Measurements from ENCODE around the gene IL4. TPM values are rescaled to one million over a fixed set of nuclear protein-coding genes. Genes with fewer than 3 reads are reported as not detected.

IL4 gene
- total and polyA plus RNA-seq, 9 of the 15 experiments (the other 6 are each of a cell fraction or from before 2014, with no cell fraction given): 0.22 to 0.62 TPM; not detected in 7

- TF ChIP-seq PBX2 (CRISPR knock-in tag; IDR thresholded peaks at IDR 0.05; ENCODE audit: low read depth) (0 out of 2 replicates have a peak, but pooled peaks have one; percentile 33), PBX2 (tag; conservative IDR thresholded peaks at IDR 0.05; ENCODE audit: low read depth) (peak; percentile 43; the same call in 1 of the 2 replicates), POLR2AphosphoS5 (IDR thresholded peaks at IDR 0.05; ENCODE audit: control insufficient read depth, insufficient read depth, low read depth, low read length) (no peak; the same call in 1 of the 2 replicates), TEAD1 (CRISPR knock-in tag; IDR thresholded peaks at IDR 0.05) (peak in 1 of 2 experiments; percentile 71; a peak in 1 of 4 replicates), ATF1 (CRISPR knock-in tag; IDR thresholded peaks at IDR 0.05) (no peak), ATF1 (tag; IDR thresholded peaks at IDR 0.05) (no peak), ZNF695 (CRISPR knock-in tag; IDR thresholded peaks at IDR 0.05) (no peak), ZBTB34 (CRISPR knock-in tag; IDR thresholded peaks at IDR 0.05) (no peak), BMI1 (IDR thresholded peaks at IDR 0.05; ENCODE audit: low read length) (no peak), ZNF143 (CRISPR knock-in tag; IDR thresholded peaks at IDR 0.05) (0 out of 2 replicates have a peak, but pooled peaks have one; percentile 57), TFE3 (CRISPR knock-in tag; IDR thresholded peaks at IDR 0.05) (no peak), FOXP1 (CRISPR knock-in tag; IDR thresholded peaks at IDR 0.05) (no peak), KAT2B (IDR thresholded peaks at IDR 0.05; ENCODE audit: low read depth, low read length) (no peak), ZNF76 (CRISPR knock-in tag; IDR thresholded peaks at IDR 0.05; ENCODE audit: borderline replicate concordance) (no peak)
- TF ChIP-seq, protein P1, sequence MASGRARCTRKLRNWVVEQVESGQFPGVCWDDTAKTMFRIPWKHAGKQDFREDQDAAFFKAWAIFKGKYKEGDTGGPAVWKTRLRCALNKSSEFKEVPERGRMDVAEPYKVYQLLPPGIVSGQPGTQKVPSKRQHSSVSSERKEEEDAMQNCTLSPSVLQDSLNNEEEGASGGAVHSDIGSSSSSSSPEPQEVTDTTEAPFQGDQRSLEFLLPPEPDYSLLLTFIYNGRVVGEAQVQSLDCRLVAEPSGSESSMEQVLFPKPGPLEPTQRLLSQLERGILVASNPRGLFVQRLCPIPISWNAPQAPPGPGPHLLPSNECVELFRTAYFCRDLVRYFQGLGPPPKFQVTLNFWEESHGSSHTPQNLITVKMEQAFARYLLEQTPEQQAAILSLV (tag; IDR thresholded peaks at IDR 0.05): peak; percentile 26; the same call in 1 of the 2 replicates
- TF ChIP-seq, protein P2, sequence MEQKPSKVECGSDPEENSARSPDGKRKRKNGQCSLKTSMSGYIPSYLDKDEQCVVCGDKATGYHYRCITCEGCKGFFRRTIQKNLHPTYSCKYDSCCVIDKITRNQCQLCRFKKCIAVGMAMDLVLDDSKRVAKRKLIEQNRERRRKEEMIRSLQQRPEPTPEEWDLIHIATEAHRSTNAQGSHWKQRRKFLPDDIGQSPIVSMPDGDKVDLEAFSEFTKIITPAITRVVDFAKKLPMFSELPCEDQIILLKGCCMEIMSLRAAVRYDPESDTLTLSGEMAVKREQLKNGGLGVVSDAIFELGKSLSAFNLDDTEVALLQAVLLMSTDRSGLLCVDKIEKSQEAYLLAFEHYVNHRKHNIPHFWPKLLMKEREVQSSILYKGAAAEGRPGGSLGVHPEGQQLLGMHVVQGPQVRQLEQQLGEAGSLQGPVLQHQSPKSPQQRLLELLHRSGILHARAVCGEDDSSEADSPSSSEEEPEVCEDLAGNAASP (IDR thresholded peaks at IDR 0.05): no peak
- TF ChIP-seq, protein P3, sequence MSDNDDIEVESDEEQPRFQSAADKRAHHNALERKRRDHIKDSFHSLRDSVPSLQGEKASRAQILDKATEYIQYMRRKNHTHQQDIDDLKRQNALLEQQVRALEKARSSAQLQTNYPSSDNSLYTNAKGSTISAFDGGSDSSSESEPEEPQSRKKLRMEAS (CRISPR knock-in tag; IDR thresholded peaks at IDR 0.05): peak; percentile 83
These were observed 10.6 kb upstream of the IL4 start (continued) for GRCh38 chr5:132662925-132663770.

Measured in K562 (cell line).